Measurements from ENCODE around the gene CHGA. TPM values are rescaled to one million over a fixed set of nuclear protein-coding genes. Genes with fewer than 3 reads are reported as not detected.

CHGA gene
- polyA plus RNA-seq, 3 donors = not detected

GRCh38 chr14:92902726-92903125 is 20.2 kb upstream of the CHGA start:
- DNase-seq = no peak
- Mint-ChIP-seq H3K9me3 (peaks cover 0 to 5% (median 2%) of the 10 kb centered on the region in 7 donors), H3K4me1 (peaks cover 6% of the 10 kb centered on the region), H3K27ac (peak overlapping the region in 1 of 7 donors; percentile 39), H3K4me3 (peak overlapping the region in 1 of 2 donors; percentile 64), H3K27me3 (ENCODE audit: low read depth in 3 of 3) (peaks cover 27 to 41% (median 28%) of the 10 kb centered on the region in 3 donors), H3K36me3 (no peaks in the 10 kb centered on the region)
- Histone ChIP-seq H4K20me1 (ENCODE audit: insufficient read depth, low read length) (no peaks in the 10 kb centered on the region), H2AFZ (ENCODE audit: insufficient read depth, low read depth, low read length, poor library complexity, severe bottlenecking) (no peak overlapping the region), H3K27ac (ENCODE audit: low read depth in 1 of 2, low read length in 2 of 2) (no peak overlapping the region), H3K9me3 (replicated peaks in 1 of 2; ENCODE audit: control insufficient read depth in 1 of 2, insufficient read depth in 1 of 2, low read length in 2 of 2) (no peaks in the 10 kb centered on the region), H3K27me3 (ENCODE audit: control insufficient read depth in 2 of 2, insufficient read depth in 2 of 2, low read length in 2 of 2) (peaks cover 0 to 12% of the 10 kb centered on the region in 2 donors), H3K36me3 (replicated peaks in 1 of 2; ENCODE audit: control insufficient read depth in 1 of 2, insufficient read depth in 2 of 2, low read length in 2 of 2) (no peaks in the 10 kb centered on the region), H3K4me2 (replicated peaks; ENCODE audit: extremely low read depth, low read length, poor library complexity, severe bottlenecking) (no peak overlapping the region), H3K4me3 (replicated peaks in 1 of 3; ENCODE audit: low read depth in 2 of 3, low read length in 3 of 3) (no peak overlapping the region), H3K79me2 (ENCODE audit: insufficient read depth, low read length) (no peaks in the 10 kb centered on the region), H3K9ac (ENCODE audit: insufficient read depth, low read length, poor library complexity, severe bottlenecking) (no peak overlapping the region), H3K4me1 (ENCODE audit: control insufficient read depth in 1 of 2, insufficient read depth in 2 of 2, low read length in 2 of 2) (no peaks in the 10 kb centered on the region)
- intact Hi-C loops (cut with micrococcal nuclease) = no loop called here
- no peak for TF ChIP-seq CTCF (IDR thresholded peaks at IDR 0.05)
- WGBS (ENCODE audit: insufficient coverage) = 22% methylated on average over 10 of the region's 17 CpGs

- H3K36me3 Mint-ChIP-seq = no peaks in the 10 kb centered on the region
- Histone ChIP-seq H3K27ac (ENCODE audit: low read depth in 1 of 2, low read length in 2 of 2) (no peak overlapping the region), H3K36me3 (replicated peaks in 1 of 2; ENCODE audit: control insufficient read depth in 1 of 2, insufficient read depth in 2 of 2, low read length in 2 of 2) (no peaks in the 10 kb centered on the region), H3K9me3 (replicated peaks in 1 of 2; ENCODE audit: control insufficient read depth in 1 of 2, insufficient read depth in 1 of 2, low read length in 2 of 2) (no peaks in the 10 kb centered on the region), H3K9ac (ENCODE audit: insufficient read depth, low read length, poor library complexity, severe bottlenecking) (no peak overlapping the region), H4K20me1 (ENCODE audit: insufficient read depth, low read length) (no peaks in the 10 kb centered on the region), H2AFZ (ENCODE audit: insufficient read depth, low read depth, low read length, poor library complexity, severe bottlenecking) (no peak overlapping the region), H3K79me2 (ENCODE audit: insufficient read depth, low read length) (no peaks in the 10 kb centered on the region), H3K27me3 (ENCODE audit: control insufficient read depth in 2 of 2, insufficient read depth in 2 of 2, low read length in 2 of 2) (peaks cover 0 to 12% of the 10 kb centered on the region in 2 donors), H3K4me1 (ENCODE audit: control insufficient read depth in 1 of 2, insufficient read depth in 2 of 2, low read length in 2 of 2) (no peaks in the 10 kb centered on the region), H3K4me2 (replicated peaks; ENCODE audit: extremely low read depth, low read length, poor library complexity, severe bottlenecking) (no peak overlapping the region), H3K4me3 (replicated peaks in 1 of 3; ENCODE audit: low read depth in 2 of 3, low read length in 3 of 3) (no peak overlapping the region)
- no peak for TF ChIP-seq CTCF (IDR thresholded peaks at IDR 0.05)
- peaks cover 26 to 41% (median 28%) of the 10 kb centered on the region in 3 donors for H3K27me3 Mint-ChIP-seq (ENCODE audit: low read depth in 3 of 3)
- H3K4me3 Mint-ChIP-seq = peak overlapping the region in 1 of 2 donors; percentile 8
- no peak overlapping the region for H3K27ac Mint-ChIP-seq
- H3K9me3 Mint-ChIP-seq = peaks cover 0 to 5% (median 2%) of the 10 kb centered on the region in 7 donors
- 86% methylated on average over 5 of the region's 6 CpGs for WGBS (ENCODE audit: insufficient coverage)
- no peak for DNase-seq
- intact Hi-C loops (cut with micrococcal nuclease) = no loop called here
- H3K4me1 Mint-ChIP-seq = peaks cover 4% of the 10 kb centered on the region
These were observed 19.6 kb upstream of the CHGA start for GRCh38 chr14:92903359-92903758.
